Measurements from ENCODE around the gene MR1. TPM values are rescaled to one million over a fixed set of nuclear protein-coding genes. Genes with fewer than 3 reads are reported as not detected.

The MR1 gene
- total RNA-seq, 4 donors from 2014 or later = 1.00 to 8.6 (median 4.7) TPM

DNA sequence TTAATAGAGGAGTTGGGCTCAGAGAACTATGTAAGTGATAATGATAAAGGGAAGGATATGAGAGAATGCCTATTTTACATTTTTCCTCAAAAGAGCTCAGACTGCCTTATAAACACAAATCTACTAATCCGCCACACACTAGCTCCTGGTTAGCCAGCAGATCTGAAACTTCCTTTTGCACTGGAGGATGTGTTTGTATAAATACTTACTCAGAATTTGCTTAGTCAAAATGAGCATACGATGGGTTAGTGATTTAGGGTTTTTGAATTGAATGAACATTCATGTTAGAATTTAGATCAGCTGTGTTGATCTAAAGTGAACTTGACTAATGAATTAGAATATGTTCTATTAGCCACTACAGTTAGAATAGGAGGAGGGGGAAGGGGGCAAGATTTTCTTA is 45.6 kb downstream of the MR1 start:
- WGBS, 2 donors (ENCODE audit: low coverage in 1 of 2) = 51 to 70% methylated on average over 2 of the region's 2 CpGs
- intact Hi-C loops (cut with DNase I; ENCODE audit: low total_unique reads) = no loop called here

GRCh38 chr1:181079920-181080319 is 46.1 kb downstream of the MR1 start:
- DNase-seq = no peak
- Histone ChIP-seq H3K4me1 (no peaks in the 10 kb centered on the region), H3K27me3 (peaks cover 7% of the 10 kb centered on the region), H3K27ac (no peak overlapping the region), H3K36me3 (no peaks in the 10 kb centered on the region), H3K9me3 (no peaks in the 10 kb centered on the region), H3K4me3 (no peak overlapping the region)
- in situ Hi-C loops (cut with MboI; ENCODE audit: low pct_ligation_motif_present in 1 of 4, low pct_unique_long_range_greater_than_20kb in 1 of 4, low sequenced_read_pairs in 3 of 4) (loop anchor here in 3 of 4 donors (5.0 to 10.0 kb wide), 2 partner anchors 62 to 65 kb away; no protein-coding TSS in a partner anchor), intact Hi-C loops (cut with DNase I; ENCODE audit: low total_unique reads) (no loop called here)
- 49 to 82% methylated on average over 4 of the region's 4 CpGs for WGBS, 2 donors (ENCODE audit: low coverage in 1 of 2)
- no peak for TF ChIP-seq POLR2A (IDR thresholded peaks at IDR 0.05)
- TF ChIP-seq, protein P1, sequence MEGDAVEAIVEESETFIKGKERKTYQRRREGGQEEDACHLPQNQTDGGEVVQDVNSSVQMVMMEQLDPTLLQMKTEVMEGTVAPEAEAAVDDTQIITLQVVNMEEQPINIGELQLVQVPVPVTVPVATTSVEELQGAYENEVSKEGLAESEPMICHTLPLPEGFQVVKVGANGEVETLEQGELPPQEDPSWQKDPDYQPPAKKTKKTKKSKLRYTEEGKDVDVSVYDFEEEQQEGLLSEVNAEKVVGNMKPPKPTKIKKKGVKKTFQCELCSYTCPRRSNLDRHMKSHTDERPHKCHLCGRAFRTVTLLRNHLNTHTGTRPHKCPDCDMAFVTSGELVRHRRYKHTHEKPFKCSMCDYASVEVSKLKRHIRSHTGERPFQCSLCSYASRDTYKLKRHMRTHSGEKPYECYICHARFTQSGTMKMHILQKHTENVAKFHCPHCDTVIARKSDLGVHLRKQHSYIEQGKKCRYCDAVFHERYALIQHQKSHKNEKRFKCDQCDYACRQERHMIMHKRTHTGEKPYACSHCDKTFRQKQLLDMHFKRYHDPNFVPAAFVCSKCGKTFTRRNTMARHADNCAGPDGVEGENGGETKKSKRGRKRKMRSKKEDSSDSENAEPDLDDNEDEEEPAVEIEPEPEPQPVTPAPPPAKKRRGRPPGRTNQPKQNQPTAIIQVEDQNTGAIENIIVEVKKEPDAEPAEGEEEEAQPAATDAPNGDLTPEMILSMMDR (IDR thresholded peaks at IDR 0.05) = no peak
- TF ChIP-seq POLR2AphosphoS5 (IDR thresholded peaks at IDR 0.05) = no peak
- no peak for TF ChIP-seq EP300 (IDR thresholded peaks at IDR 0.05; ENCODE audit: low read depth)

More for the DNA sequence above, 45.6 kb downstream of the MR1 start:
- peaks cover 7% of the 10 kb centered on the region for H3K27me3 ChIP-seq
- no peaks in the 10 kb centered on the region for H3K9me3 ChIP-seq
- H3K4me1 ChIP-seq = no peaks in the 10 kb centered on the region
- no peak overlapping the region for H3K27ac ChIP-seq
- in situ Hi-C loops (cut with MboI; ENCODE audit: low pct_ligation_motif_present in 1 of 4, low pct_unique_long_range_greater_than_20kb in 1 of 4, low sequenced_read_pairs in 3 of 4) = no loop called here
- no peaks in the 10 kb centered on the region for H3K36me3 ChIP-seq
- TF ChIP-seq, protein P1 (IDR thresholded peaks at IDR 0.05) = no peak
- TF ChIP-seq EP300 (IDR thresholded peaks at IDR 0.05; ENCODE audit: low read depth) (no peak), POLR2AphosphoS5 (IDR thresholded peaks at IDR 0.05) (no peak), POLR2A (IDR thresholded peaks at IDR 0.05) (no peak)
- no peak overlapping the region for H3K4me3 ChIP-seq
- DNase-seq = no peak

DNA sequence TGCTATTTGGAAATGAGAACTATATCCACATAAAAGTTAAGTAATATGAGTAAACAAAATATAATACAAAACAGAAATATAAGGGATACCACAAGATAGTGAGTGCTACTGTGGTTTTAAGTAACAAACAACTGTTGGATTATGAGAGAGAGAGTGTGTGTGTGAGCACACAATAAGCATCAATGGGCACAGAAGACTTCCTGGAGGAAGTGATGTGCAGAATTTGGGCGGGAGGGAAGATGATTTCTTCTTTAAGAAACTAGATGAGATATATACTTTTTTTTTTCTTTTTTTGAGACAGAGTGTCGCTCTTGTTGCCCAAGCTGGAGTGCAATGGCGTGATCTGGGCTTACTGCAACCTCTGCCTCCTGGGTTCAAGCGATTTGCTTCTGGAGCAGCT is 46.8 kb downstream of the MR1 start:
- H3K36me3 ChIP-seq = no peaks in the 10 kb centered on the region
- no peak overlapping the region for H3K4me3 ChIP-seq
- TF ChIP-seq POLR2AphosphoS5 (IDR thresholded peaks at IDR 0.05) (no peak), POLR2A (IDR thresholded peaks at IDR 0.05) (no peak), EP300 (IDR thresholded peaks at IDR 0.05; ENCODE audit: low read depth) (no peak)
- TF ChIP-seq, protein P1 (IDR thresholded peaks at IDR 0.05) = no peak
- WGBS, 2 donors (ENCODE audit: low coverage in 1 of 2) = 87 to 95% methylated on average over 4 of the region's 4 CpGs
- no peaks in the 10 kb centered on the region for H3K4me1 ChIP-seq
- H3K27ac ChIP-seq = no peak overlapping the region
- H3K9me3 ChIP-seq = no peaks in the 10 kb centered on the region
- H3K27me3 ChIP-seq = peaks cover 3% of the 10 kb centered on the region
- intact Hi-C loops (cut with DNase I; ENCODE audit: low total_unique reads) = no loop called here
- in situ Hi-C loops (cut with MboI; ENCODE audit: low pct_ligation_motif_present in 1 of 4, low pct_unique_long_range_greater_than_20kb in 1 of 4, low sequenced_read_pairs in 3 of 4) = loop anchor here in 3 of 4 donors (5.0 to 10.0 kb wide), 2 partner anchors 62 to 64 kb away; no protein-coding TSS in a partner anchor
- DNase-seq = no peak

GRCh38 chr1:181081395-181081794 is 47.6 kb downstream of the MR1 start:
- peaks cover 1% of the 10 kb centered on the region for H3K27me3 ChIP-seq
- no peak overlapping the region for H3K4me3 ChIP-seq
- H3K4me1 ChIP-seq = no peaks in the 10 kb centered on the region
- no peak overlapping the region for H3K27ac ChIP-seq
- H3K36me3 ChIP-seq = no peaks in the 10 kb centered on the region
- TF ChIP-seq, protein P1 (IDR thresholded peaks at IDR 0.05) = no peak
- TF ChIP-seq POLR2AphosphoS5 (IDR thresholded peaks at IDR 0.05) (no peak), EP300 (IDR thresholded peaks at IDR 0.05; ENCODE audit: low read depth) (no peak), POLR2A (IDR thresholded peaks at IDR 0.05) (no peak)
- in situ Hi-C loops (cut with MboI; ENCODE audit: low pct_ligation_motif_present in 1 of 4, low pct_unique_long_range_greater_than_20kb in 1 of 4, low sequenced_read_pairs in 3 of 4) = loop anchor here in 3 of 4 donors (5.0 to 10.0 kb wide), 2 partner anchors 61 to 63 kb away; no protein-coding TSS in a partner anchor
- no peaks in the 10 kb centered on the region for H3K9me3 ChIP-seq
- 58 to 68% methylated on average over 2 to 3 of the region's 3 CpGs for WGBS, 2 donors (ENCODE audit: low coverage in 1 of 2)
- no peak for DNase-seq
- intact Hi-C loops (cut with DNase I; ENCODE audit: low total_unique reads) = no loop called here
